SK-N-SH treated with all-trans-retinoic acid at 6 μM for 48 hours (cell line): ENCODE results near the gene PER2.

Experiments used
- ATAC-seq: fragments of 200-7000 bp; cut with Tn5 transposase; 3 replicates; pipeline ENCODE4 v1.9.1; 2020; ENCODE audit warnings: mild to moderate bottlenecking, moderate library complexity
- ARNTL ChIP-seq: fragments of 450-650 bp; formaldehyde crosslinking; IDR thresholded peaks from 2 replicates; pipeline ENCODE4 v1.5.0; 2020; ENCODE audit warnings: low read depth, mild to moderate bottlenecking, moderate library complexity, borderline replicate concordance
- BACH2 ChIP-seq: fragments of 250-450 bp; sonication (Bioruptor Pico); IDR thresholded peaks from 2 replicates; pipeline ENCODE4 v1.9.0; 2021; ENCODE audit warnings: mild to moderate bottlenecking, borderline replicate concordance
- CREB5 ChIP-seq: fragments of 250-450 bp; sonication (Bioruptor Pico); IDR thresholded peaks from 2 replicates; pipeline ENCODE4 v1.5.1; 2020; ENCODE audit warnings: low read depth, mild to moderate bottlenecking, moderate library complexity
- CSDC2 ChIP-seq: fragments of 250-450 bp; sonication (Bioruptor Pico); IDR thresholded peaks from 2 replicates; pipeline ENCODE4 v1.5.0; 2020; ENCODE audit warnings: mild to moderate bottlenecking, moderate library complexity
- CSRNP3 ChIP-seq: fragments of 250-450 bp; sonication (Bioruptor Pico); IDR thresholded peaks from 2 replicates; pipeline ENCODE4 v1.5.1; 2021; ENCODE audit warnings: mild to moderate bottlenecking, moderate library complexity
- ESRRG ChIP-seq: fragments of 250-450 bp; sonication (Bioruptor Pico); IDR thresholded peaks from 2 replicates; pipeline ENCODE4 v1.6.1; 2021; ENCODE audit warnings: mild to moderate bottlenecking
- ISL1 ChIP-seq: fragments of 250-450 bp; sonication (Bioruptor Pico); IDR thresholded peaks from 2 replicates; pipeline ENCODE4 v2.1.2; 2022; ENCODE audit warnings: mild to moderate bottlenecking, moderate library complexity
- PATZ1 ChIP-seq: fragments of 250-450 bp; sonication (Bioruptor Pico); IDR thresholded peaks from 2 replicates; pipeline ENCODE4 v1.8.0; 2020; ENCODE audit warnings: mild to moderate bottlenecking, moderate library complexity, borderline replicate concordance
- POU6F1 ChIP-seq: fragments of 250-450 bp; sonication (Bioruptor Pico); IDR thresholded peaks from 2 replicates; pipeline ENCODE4 v1.8.0; 2021; ENCODE audit warnings: low read depth, mild to moderate bottlenecking, moderate library complexity, borderline replicate concordance
- PPARA ChIP-seq: fragments of 250-450 bp; sonication (Bioruptor Pico); IDR thresholded peaks from 2 replicates; pipeline ENCODE4 v1.5.0; 2020; ENCODE audit warnings: mild to moderate bottlenecking, borderline replicate concordance
- SNAI2 ChIP-seq: fragments of 250-450 bp; sonication (Bioruptor Pico); IDR thresholded peaks from 2 replicates; pipeline ENCODE4 v1.5.0; 2020; ENCODE audit warnings: mild to moderate bottlenecking, moderate library complexity
- TCF4 ChIP-seq: fragments of 250-450 bp; sonication (Bioruptor Pico); IDR thresholded peaks from 2 replicates; pipeline ENCODE4 v1.8.0; 2021; ENCODE audit warnings: mild to moderate bottlenecking, moderate library complexity, borderline replicate concordance
- TOX ChIP-seq: fragments of 250-450 bp; sonication (Bioruptor Pico); IDR thresholded peaks from 2 replicates; pipeline ENCODE4 v1.8.0; 2021; ENCODE audit warnings: mild to moderate bottlenecking, moderate library complexity, borderline replicate concordance
- TSHZ2 ChIP-seq: fragments of 250-450 bp; sonication (Bioruptor Pico); IDR thresholded peaks from 2 replicates; pipeline ENCODE4 v1.5.0; 2020; ENCODE audit warnings: mild to moderate bottlenecking, moderate library complexity
- ZC3H10 ChIP-seq: fragments of 250-450 bp; sonication (Bioruptor Pico); IDR thresholded peaks from 2 replicates; pipeline ENCODE4 v1.5.1; 2021; ENCODE audit warnings: mild to moderate bottlenecking, moderate library complexity
- ZFP3 ChIP-seq: fragments of 250-450 bp; sonication (Bioruptor Pico); IDR thresholded peaks from 2 replicates; pipeline ENCODE4 v1.5.0; 2020; ENCODE audit warnings: mild to moderate bottlenecking, moderate library complexity
- ZFP30 ChIP-seq: fragments of 450-650 bp; formaldehyde crosslinking; IDR thresholded peaks from 2 replicates; pipeline ENCODE4 v1.5.0; 2022; ENCODE audit warnings: mild to moderate bottlenecking, moderate library complexity
- ZNF565 ChIP-seq: fragments of 450-650 bp; formaldehyde crosslinking; conservative IDR thresholded peaks from 2 replicates; pipeline ENCODE4 v1.5.0; 2020; ENCODE audit warnings: low read depth, mild to moderate bottlenecking, moderate library complexity
- ZNF70 ChIP-seq: fragments of 450-650 bp; formaldehyde crosslinking; IDR thresholded peaks from 2 replicates; pipeline ENCODE4 v1.5.0; 2020; ENCODE audit warnings: mild to moderate bottlenecking, moderate library complexity
- ZNF8 ChIP-seq: fragments of 450-650 bp; formaldehyde crosslinking; IDR thresholded peaks from 2 replicates; pipeline ENCODE4 v1.5.0; 2020; ENCODE audit warnings: mild to moderate bottlenecking, moderate library complexity

The PER2 gene

GRCh38 chr2:238254095-238254723 is 34.2 kb downstream of the PER2 start (continued):
- TF ChIP-seq POU6F1 (CRISPR knock-in tag) (no peak), BACH2 (CRISPR knock-in tag) (no peak), ZFP3 (CRISPR knock-in tag) (no peak), ZNF565 (CRISPR knock-in tag) (no peak), SNAI2 (no peak), ZNF70 (CRISPR knock-in tag) (no peak), PPARA (CRISPR knock-in tag) (no peak)

- no peak for TF ChIP-seq ZFP30 (CRISPR knock-in tag)
- TF ChIP-seq ESRRG (CRISPR knock-in tag) = no peak
- TF ChIP-seq CSDC2 = no peak
- TF ChIP-seq CSRNP3 = no peak
- no peak for TF ChIP-seq TCF4 (CRISPR knock-in tag)
- no peak for TF ChIP-seq ARNTL (CRISPR knock-in tag)
- TF ChIP-seq POU6F1 (CRISPR knock-in tag) = no peak
- TF ChIP-seq TSHZ2 (CRISPR knock-in tag) = no peak
- TF ChIP-seq SNAI2 = no peak
- TF ChIP-seq BACH2 (CRISPR knock-in tag) = no peak
- TF ChIP-seq ISL1 (CRISPR knock-in tag) = no peak
- no peak for TF ChIP-seq ZNF565 (CRISPR knock-in tag)
- TF ChIP-seq PATZ1 = no peak
- no peak for TF ChIP-seq ZNF70 (CRISPR knock-in tag)
- no peak for TF ChIP-seq ZC3H10
Measured at GRCh38 chr2:238252766-238253630, 35.4 kb downstream of the PER2 start.

GRCh38 chr2:238251986-238252385 is 36.4 kb downstream of the PER2 start:
- TF ChIP-seq ZNF565 (CRISPR knock-in tag) (no peak), ZNF8 (CRISPR knock-in tag) (no peak), ARNTL (CRISPR knock-in tag) (no peak), TOX (no peak), PPARA (CRISPR knock-in tag) (no peak), CREB5 (CRISPR knock-in tag) (no peak), CSRNP3 (no peak)
- ATAC-seq = no peak

More at GRCh38 chr2:238252766-238253630, 35.4 kb downstream of the PER2 start:
- no peak for ATAC-seq
